IPS DF 4.7 (cell line): Measurements from ENCODE around the gene TRIM17.
"Not testable (repeated sequence)": the region's sequence is repeated elsewhere in the genome, so short reads cannot be mapped to it uniquely, and the experiment has no call there.

ENCODE experiments used
- DNase-seq: peaks from one replicate; pipeline ENCODE4 v3.0.0-alpha.2; 2013; ENCODE audit warnings: low spot score; ENCODE audit errors: extremely low read depth

Gene TRIM17

DNA sequence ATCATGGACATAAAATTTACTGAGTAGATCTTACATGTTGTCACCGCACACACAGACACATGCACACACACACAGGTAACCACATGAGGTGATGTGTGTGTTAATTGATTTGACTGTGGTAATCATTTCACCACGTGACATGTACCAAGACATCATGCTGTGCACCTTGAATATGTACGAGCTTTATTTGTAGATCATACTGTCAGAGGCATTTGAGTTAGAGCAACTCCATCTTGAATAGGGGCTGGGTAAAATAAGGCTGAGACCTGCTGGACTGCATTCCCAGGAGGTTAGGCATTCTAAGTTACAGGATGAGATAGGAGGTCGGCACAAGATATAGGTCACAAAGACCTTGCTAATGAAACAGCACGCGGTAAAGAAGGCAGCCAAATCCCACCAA is 31.7 kb upstream of the TRIM17 start:
- no peak for DNase-seq

DNA sequence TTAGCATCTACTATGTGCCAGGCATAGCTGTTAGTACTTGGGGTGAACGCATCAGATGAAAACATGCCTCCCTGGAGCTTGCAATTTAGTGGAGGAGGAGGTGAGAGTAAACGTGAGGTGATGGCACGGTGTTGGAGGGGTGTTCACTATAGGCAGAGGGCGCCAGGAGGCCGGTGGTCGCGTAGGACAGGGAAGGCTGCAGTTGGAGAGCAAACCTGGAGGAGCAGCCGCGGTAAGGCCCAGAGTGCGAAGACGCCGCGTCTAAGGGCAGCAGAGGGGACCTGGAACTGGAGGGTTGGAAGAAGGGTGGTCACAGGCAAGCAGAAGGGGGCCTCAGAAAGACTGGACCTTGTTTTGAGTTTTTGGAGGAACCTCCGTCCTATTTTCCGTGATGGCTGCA is 30.2 kb upstream of the TRIM17 start:
- no peak for DNase-seq

DNA sequence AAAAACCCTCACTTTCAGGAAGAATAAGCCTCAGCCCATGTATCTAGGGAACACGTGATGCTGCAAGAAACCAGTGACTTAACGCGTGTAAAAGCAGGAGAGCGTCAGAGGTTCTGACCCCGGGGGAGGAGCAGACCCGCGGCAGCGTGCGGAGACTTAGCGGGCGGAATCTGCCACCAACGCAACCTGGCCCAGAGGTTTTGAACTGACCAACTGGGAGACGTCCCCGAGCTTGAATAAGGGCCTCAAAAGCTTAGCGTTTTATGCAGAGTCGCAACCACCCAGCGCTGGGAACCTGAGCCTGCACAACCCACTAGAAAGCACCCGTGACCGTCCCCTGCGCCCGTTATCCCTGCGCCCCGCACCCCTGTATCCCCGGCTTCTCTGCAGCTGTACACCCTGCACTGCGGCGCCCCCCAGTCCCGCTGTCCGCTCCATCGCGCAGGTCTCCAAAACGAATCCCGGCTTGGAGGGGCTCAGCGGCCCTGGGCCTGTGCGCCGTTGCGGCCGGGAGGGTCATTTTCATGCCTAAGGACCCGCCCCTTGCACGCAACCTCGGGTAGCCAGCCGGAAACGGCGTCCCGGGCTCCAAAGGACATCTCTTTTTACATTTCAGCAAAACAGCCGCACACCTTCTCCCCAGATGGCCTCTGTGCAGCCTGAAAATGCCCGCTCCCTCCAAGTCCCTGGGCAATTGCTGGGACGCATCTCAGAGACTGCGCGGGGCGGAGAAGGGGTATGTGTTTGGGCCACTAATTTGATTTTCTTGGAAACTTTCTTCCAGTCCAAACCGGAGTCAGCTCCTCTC is 29.4 kb upstream of the TRIM17 start:
- no peak for DNase-seq

DNA sequence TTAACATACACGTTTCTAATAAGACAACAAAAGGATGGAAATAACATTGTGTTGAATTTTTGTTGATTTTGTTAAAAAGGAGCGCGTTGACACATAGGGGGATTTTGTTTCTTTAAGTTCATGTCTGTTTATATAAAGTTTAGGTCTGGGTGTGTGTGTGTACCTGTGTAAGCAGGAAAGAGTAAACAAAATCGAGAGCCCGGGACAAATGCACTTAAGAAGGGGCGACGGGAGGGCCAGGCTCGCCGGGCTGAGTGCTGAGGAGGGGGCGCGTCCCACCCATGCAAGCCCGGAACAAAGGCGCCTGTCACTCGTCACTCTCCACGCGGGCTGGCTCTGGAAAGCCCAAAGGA is 28.8 kb upstream of the TRIM17 start:
- no peak for DNase-seq

DNA sequence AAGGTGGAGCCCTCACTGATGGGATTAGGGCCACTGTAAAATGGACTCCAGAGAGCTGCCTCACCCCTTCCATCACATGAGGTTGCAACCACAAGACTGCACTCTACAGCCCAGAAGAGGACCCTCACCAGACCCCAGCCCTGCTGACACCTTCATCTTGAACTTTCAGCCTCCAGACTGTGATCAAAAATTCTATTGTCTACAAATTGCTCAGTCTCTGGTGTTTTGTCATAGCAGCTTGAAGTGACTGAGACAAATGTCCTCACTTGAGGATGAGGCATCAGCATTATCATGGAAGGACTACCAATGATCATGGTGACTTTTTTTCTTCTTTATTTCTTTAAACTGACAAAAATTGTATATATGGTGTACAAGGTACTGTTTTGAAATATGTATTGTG is 26.7 kb upstream of the TRIM17 start:
- no peak for DNase-seq

DNA sequence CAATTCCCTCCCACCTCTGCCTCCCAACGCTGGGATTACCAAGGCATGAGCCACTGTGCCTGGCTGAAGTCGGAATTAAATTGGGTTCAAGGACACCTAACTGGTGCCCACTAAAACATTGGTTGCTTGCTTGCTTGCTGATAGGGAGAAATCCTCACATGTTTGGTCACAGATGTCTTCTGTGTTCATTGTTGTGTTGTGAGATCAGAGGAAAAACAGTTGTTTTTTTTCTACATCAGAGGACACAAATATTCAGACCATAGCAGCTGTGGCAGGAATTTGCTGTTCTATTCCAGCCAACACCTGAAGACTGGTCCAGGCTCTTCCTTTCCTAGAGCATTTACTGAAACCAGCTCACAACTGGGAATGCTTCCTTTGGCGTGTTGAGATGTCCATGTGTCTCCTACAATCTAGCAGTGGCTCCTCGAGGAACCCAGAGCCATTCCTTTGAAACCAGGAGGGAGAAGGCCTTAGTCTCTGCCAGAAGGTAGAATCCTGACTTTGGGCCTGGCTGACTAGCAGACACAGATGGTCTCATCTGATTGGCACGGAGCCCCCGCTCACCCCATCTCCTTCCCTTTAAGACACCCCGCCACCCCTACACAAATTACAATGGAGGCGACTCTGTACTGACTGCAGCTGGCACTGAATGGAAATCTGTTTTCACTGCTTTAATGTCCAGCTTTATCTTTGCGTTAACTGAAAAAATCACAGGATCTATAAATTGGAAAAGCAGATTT is 24.3 kb upstream of the TRIM17 start:
- DNase-seq, result no peak

DNA sequence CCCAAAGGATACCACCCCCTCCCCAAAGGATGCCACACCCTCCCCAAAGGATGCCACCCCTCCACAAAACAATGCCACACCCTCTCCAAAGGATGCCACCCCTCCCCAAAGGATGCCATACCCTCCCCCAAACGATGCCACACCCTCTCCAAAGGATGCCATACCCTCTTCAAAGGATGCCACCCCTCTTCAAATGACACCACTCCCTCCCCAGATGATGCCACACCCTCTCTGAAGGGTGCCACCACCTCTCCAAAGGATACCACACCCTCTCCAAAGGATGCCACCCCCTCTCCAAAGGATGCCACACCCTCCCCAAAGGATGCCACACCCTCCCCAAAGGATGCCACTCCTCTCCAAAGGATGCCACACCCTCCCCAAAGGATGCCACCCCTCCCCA is 21.6 kb upstream of the TRIM17 start:
- DNase-seq, result no peak

DNA sequence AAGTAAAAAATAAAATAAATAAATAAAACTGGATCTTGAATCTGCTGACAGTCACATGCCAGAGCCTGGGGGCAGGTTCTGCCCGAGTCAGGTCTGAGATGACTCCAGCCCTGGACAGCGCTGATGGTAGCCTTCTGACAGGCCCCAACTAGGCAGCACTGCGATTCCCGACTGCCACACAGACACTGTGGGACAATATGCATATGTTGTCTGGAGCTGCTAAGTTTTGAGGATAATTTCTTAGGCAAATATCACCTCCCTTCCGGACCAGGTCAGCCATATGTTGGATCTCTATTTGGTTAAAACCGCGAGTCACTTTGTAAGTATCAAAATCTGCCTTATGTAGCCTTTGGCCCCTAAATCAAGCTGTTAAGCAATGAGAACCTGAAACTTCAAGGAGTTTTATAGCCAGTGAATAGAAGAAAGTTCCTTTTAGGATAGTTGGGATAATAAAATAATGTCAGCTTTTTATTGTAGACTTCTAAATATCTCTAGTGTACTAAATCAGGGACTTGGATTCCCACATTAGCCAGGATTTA is 20.8 kb upstream of the TRIM17 start:
- DNase-seq, result no peak

DNA sequence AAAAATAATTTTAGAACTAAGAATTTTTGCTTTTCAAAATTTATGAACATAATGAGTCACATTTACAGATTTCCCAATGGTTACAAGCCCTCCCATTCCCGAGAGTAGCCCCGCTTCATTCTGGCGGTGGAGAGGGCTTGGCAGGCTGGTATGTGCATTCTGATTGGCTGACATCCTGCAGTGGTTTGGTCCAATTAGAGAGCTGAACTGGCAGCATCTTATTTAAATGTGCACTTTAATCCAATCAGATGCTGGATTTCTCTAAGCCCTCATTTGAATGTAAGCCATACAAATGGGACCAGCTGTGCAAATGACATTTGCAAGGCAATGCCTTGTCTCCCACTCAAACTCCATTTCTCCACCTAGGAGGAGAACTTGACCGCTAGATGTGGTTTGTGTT is 18.0 kb upstream of the TRIM17 start:
- no peak for DNase-seq

DNA sequence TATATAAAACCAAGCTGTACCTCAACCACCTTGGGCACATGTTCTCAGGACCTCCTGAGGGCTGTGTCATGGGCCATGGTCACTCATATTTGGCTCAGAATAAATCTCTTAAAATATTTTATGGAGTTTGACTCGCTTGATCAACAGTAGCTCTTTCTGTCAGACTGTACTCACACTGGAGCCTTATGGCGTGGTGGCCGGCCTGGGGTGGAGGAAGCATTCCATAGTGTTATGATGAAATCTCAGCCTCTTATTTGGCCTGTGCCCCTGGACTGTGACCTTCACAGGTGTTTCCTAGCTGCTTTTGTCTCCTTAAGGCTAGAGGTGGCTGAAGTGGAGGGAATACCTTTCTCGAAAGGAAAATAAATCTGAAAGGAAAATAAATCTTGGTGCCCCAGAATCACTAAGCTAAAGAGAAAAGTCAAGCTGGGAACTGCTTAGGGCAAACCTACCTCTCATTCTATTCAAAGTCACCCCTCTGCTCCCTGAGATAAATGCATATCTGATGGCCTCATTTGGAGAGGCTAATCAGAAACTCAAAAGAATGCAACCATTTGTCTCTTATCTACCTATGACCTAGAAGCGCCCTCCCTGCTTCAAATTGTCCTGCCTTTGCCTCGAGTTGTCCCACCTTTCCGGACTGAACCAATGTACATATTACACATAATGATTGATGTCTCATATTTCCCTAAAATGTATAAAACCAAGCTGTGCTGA is 16.8 kb upstream of the TRIM17 start:
- not testable (repeated sequence) for DNase-seq

DNA sequence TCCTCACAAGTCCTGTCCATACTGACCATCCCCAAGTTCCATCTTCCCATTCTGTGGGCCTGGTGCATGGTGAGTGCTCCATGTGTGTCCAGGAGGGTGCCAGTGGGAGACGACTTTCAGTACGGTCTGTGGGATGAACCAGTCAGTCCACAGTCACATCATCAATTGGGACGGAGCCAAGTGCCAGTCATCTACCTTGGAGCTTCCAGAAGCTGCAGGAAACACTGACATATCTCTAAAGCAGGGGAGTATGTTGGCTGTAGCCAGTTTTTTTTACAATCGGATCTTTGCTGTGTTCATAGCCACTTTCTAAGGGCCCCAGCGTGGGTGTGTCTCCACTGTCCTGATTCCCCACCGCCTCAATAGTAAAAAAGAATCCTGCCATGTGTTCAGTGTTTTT is 13.6 kb upstream of the TRIM17 start:
- no peak for DNase-seq

DNA sequence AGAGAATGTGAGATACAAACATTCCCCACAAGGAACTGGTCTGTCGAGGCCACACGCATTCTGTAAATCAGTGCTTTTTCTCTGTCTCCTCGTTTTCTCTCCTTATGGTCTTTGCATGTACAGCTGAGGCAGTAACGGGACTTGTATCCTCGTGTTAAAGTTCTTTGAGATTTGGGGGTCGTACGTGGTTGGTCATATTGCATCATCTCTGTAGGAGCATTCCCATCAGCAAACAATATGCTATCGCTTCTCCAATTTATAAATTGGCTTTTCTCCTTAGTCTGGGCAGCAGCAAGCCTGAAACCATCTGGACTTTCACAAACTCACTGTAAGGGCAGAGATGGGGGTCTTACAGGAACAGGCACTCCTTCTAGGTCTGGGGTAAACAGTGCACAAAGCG is 13.0 kb upstream of the TRIM17 start:
- no peak for DNase-seq

DNA sequence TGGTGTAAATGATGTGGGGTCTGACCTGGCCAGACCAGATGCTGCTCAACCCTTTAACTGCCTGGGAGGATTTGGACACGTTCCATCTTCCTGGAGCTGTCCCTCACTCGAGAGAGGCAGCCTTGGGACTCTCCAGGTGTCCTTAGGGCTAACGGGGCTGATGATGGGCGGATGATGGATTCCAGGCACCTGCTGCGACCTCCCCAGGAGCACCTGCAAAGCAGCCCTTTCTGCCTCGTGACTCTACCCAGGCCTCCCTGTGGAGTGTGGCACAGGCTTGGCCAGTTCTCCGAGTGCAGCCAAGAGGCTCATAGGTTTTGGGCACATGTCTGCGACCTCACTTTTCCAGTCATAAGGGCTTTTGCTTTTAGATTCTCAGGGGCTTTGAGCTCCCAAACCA is 12.3 kb upstream of the TRIM17 start:
- DNase-seq, result no peak

DNA sequence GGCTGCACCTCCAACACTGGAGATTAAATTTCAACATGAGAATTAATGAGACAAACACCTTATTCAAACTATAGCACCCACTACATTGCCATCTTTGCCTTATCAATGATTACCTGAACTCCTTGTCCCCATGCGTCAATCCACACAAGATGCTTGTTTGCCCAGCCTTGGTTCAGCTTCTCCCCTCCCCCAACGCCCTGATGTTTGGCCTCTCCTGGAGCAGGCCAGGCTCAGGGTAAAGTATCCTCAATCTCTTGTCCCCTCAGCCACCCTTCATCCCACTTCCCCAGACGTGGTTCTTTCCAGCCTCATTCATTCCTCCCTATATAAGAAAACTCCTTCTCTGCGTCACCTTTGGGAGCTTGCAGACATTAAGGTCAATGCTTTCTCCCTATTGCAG is 11.8 kb upstream of the TRIM17 start:
- no peak for DNase-seq

DNA sequence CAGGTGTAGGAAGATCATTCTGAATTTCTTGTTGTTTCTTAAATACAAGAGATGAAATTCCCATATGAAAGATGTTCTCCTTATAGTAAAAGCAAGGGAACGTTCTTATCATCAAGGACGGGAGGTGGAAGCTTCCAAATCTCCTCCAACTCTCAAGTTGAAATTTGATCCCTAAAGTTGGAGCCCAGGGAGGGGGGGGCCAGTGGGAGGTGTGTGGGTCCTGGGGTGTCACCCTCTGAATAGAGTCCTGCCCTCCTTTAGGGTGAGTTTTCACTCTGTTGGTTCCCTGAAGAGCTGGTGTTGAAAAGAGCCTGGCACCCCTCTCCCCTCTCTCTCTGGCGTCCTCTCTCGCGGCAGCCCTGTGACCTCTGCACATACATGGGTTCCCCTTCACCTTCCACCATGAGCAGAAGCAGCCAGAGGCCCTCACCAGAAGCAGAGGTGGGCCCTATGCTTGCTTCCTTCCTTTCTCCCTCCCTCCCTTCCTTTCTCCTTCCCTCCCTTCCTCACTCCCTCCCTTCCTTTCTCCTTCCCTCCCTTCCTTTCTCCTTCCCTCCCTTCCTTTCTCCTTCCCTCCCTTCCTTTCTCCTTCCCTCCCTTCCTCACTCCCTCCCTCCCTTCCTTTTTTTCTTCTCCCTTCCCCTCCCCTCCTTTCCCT is 10.0 kb upstream of the TRIM17 start:
- no peak for DNase-seq

DNA sequence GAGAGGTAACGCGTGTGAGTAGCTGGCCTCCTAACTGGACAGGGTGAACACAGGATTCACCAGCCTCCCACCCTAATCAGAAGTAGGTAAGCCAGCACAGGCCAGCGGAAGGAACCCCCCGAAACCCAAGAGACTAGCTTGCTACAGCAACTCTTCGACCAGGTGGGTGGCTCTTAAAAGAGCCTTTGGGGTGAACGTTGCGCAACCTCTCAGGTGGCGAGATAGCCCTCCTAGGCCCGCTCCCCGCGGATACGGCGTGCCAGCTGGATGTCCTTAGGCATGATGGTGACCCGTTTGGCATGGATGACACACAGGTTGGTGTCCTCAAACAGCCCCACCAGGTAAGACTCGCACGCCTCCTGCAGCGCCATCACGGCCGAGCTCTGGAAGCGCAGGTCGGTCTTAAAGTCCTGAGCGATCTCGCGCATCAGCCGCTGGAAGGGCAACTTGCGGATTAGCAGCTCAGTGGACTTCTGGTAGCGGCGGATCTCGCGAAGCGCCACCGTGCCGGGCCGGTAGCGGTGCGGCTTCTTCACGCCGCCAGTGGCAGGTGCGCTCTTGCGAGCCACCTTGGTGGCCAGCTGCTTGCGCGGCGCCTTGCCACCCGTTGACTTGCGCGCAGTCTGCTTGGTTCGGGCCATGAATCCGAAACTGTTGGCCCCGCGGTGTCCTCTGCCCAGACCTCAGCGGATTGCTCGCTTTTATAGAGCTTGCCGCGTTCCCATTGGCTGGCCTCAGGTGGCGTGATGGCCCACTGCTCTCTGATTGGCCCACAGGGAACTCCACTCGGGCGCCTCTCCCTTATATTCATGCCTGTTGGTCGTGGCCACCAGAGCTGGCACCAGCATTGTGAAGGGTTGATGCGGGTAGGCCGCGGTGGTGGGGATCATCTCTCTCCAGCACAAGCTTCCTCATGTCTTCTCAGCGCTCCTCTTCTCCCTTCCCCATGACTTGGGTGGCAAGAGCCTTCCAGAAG is 8.3 kb upstream of the TRIM17 start:
- DNase-seq, result no peak

DNA sequence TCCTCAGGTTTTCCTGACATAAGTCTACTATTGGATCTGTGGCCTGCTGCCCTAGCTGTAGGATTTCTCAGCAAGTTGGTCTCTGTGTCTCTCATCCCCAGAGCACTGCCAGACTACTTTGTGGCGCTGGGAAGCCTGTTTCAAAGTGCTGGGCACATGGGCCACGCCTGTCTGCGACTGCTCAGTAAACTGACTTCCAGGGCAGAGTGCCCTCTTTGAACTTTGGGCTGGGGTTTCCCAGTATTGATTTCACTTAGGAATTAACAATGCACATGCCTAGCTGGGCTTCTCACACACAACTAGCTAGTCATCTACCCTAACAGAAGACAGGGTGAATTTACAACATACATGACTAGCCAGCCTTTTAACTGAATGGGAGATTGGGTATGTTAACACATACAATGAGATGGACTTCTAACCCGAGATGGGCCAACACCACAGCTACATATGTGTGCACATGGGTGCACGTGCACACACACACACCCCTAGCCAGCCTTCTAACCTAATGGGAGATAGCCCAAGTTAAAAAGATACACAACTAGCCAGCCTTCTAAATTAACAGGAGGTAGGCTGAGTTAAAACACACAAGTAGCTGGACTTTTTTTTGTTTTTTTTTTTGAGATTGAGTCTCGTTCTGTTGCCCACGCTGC is 6.9 kb upstream of the TRIM17 start:
- no peak for DNase-seq

DNA sequence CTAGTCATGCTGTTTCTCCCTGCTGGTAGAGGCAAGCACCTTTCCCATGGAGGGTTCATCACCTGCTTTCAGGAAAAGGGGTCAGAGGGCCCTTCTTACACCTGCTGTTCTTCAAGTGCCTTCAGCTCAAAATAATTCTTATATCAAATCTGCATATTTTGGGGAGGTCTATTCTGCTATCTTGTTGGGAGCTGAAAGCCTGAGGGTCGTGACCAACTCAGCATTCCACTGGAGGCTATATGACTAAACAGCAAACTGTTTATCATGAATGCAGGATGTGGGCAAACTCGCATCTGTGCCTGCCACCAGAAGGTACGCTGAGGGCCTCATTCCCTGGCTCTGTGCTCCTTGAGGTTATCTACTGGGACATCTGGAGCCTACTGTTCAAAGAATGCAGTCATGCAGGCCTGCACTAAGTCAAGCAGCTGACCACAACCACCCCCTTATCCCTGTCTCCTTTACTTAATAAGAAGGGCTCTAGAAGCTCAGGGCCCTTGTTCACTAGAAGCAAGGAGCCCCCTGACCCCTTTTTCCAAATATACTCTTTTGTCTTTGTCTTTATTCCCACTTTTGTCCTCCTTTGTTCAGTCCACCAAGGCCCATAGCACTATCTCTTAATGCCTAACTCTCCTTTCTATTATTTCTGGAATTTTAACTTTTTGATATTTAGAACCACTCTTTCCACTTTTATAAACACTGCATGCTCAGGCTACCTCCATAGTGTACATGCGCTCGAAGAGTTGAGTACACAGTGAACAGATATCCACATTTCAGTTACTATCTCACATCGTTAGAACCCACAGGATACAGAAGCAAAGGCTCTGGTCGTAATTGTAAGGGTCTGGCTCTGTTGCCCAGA is 4.5 kb upstream of the TRIM17 start:
- DNase-seq, result no peak
